Measurements from ENCODE around the gene CCIN. TPM values are rescaled to one million over a fixed set of nuclear protein-coding genes. Genes with fewer than 3 reads are reported as not detected.
A peak's percentile ranks its signal among the peaks of the same experiment; 100 is the strongest.
"Not testable (repeated sequence)": the region's sequence is repeated elsewhere in the genome, so short reads cannot be mapped to it uniquely, and the experiment has no call there.

CCIN gene
- total RNA-seq, 1 donor from 2014 or later = 0.18 TPM

DNA sequence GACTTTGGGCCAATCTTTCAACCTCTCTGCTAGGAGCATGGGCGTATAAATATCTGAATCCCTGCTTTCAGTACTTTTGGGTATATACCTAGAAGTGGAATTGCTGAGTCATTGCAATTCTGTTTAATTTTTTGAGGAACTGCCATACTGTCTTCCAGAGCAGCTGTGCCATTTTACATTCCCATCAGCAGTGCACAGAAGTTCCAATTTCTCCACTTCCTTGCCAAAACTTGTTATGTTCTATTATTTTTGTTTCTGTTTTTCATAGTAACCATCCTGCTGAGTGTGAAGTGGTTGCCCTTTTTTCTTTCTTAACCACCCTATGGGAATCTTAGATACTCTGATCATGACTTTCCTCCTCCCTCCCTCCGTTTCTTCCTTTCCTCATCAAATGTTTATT lies 11.1 kb upstream of the CCIN start:
- no peak overlapping the region for H3K4me3 ChIP-seq
- peaks cover 46% of the 10 kb centered on the region for H3K4me1 ChIP-seq
- intact Hi-C loops (cut with DNase I) = no loop called here
- H3K36me3 ChIP-seq = peaks cover 5% of the 10 kb centered on the region
- no peak for DNase-seq
- peak; percentile 8 to 11 for ATAC-seq
- TF ChIP-seq CTCF (IDR thresholded peaks at IDR 0.05) = no peak
- H3K27ac ChIP-seq = peak overlapping the region; percentile 65
- H3K27me3 ChIP-seq (ENCODE audit: low read depth) = no peaks in the 10 kb centered on the region
- H3K9me3 ChIP-seq = no peaks in the 10 kb centered on the region

GRCh38 chr9:36158917-36159316 lies 10.3 kb upstream of the CCIN start:
- H3K4me1 ChIP-seq = peaks cover 47% of the 10 kb centered on the region
- H3K27me3 ChIP-seq (ENCODE audit: low read depth) = no peaks in the 10 kb centered on the region
- no peak for ATAC-seq
- peaks cover 5% of the 10 kb centered on the region for H3K36me3 ChIP-seq
- H3K9me3 ChIP-seq = no peaks in the 10 kb centered on the region
- H3K27ac ChIP-seq = peak overlapping the region; percentile 65
- intact Hi-C loops (cut with DNase I) = no loop called here
- no peak overlapping the region for H3K4me3 ChIP-seq
- no peak for TF ChIP-seq CTCF (IDR thresholded peaks at IDR 0.05)
- no peak for DNase-seq

DNA sequence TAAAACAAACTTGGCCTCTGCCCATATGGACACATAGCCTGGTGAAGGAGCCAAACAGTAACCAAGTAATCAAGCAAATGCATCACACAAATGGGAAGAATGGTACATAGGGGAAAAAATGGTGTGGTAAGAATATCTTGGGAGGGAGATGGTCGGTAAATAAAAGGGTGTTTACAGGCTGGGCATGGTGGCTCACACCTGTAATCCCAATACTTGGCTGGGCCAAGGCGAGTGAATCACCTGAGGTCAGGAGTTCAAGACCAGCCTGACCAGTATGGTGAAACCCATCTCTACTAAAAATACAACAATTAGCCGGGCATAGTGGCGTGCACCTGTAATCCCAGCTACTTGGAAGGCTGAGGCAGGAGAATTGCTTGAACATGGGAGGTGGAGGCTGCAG lies 9.7 kb upstream of the CCIN start:
- DNase-seq; H3K9me3 ChIP-seq; H3K4me3 ChIP-seq; ATAC-seq; intact Hi-C loops (cut with DNase I); H3K36me3 ChIP-seq; H3K27me3 ChIP-seq (ENCODE audit: low read depth): not testable (repeated sequence)
- Histone ChIP-seq H3K4me1 (peaks cover 41% of the 10 kb centered on the region), H3K27ac (peak overlapping the region; percentile 65)

- H3K4me1 ChIP-seq = peaks cover 35% of the 10 kb centered on the region
- H3K27me3 ChIP-seq (ENCODE audit: low read depth); ATAC-seq; H3K27ac ChIP-seq; DNase-seq; H3K36me3 ChIP-seq; intact Hi-C loops (cut with DNase I); H3K4me3 ChIP-seq; H3K9me3 ChIP-seq: not testable (repeated sequence)
Measured at GRCh38 chr9:36160126-36160525, 9.1 kb upstream of the CCIN start.

GRCh38 chr9:36161187-36161586 lies 8.0 kb upstream of the CCIN start:
- no peak overlapping the region for H3K27ac ChIP-seq
- no peak overlapping the region for H3K4me3 ChIP-seq
- DNase-seq = no peak
- ATAC-seq = no peak
- peaks cover 31% of the 10 kb centered on the region for H3K4me1 ChIP-seq
- no peak for TF ChIP-seq CTCF (IDR thresholded peaks at IDR 0.05)
- H3K27me3 ChIP-seq (ENCODE audit: low read depth) = no peaks in the 10 kb centered on the region
- no peaks in the 10 kb centered on the region for H3K9me3 ChIP-seq
- intact Hi-C loops (cut with DNase I) = no loop called here
- H3K36me3 ChIP-seq = peaks cover 5% of the 10 kb centered on the region

DNA sequence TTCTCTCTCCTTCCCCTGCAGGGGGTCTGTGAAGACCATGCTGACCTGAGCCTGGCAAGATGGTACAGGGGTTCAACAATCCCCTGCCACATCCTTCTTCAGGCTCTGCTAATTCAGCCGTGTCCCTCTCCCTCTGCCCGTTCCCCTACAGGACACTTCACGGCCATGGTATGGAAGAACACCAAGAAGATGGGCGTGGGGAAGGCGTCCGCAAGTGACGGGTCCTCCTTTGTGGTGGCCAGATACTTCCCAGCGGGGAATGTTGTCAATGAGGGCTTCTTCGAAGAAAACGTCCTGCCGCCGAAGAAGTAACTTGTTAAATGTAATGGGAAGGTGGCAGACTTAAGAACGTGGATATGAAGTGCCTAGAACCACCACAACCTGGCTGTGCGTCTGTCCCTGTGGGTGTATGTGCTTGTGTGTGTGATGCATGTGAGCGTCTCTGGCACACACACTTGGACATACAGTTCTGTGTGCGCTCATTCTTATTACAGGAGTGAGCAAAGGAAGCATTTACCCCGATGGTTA lies 6.9 kb upstream of the CCIN start:
- H3K36me3 ChIP-seq = no peaks in the 10 kb centered on the region
- H3K4me1 ChIP-seq = peaks cover 38% of the 10 kb centered on the region
- H3K27me3 ChIP-seq (ENCODE audit: low read depth) = no peaks in the 10 kb centered on the region
- intact Hi-C loops (cut with DNase I) = no loop called here
- ATAC-seq (no peak), DNase-seq (no peak)
- no peak overlapping the region for H3K4me3 ChIP-seq
- TF ChIP-seq CTCF (IDR thresholded peaks at IDR 0.05) = no peak
- H3K27ac ChIP-seq = no peak overlapping the region
- H3K9me3 ChIP-seq = no peaks in the 10 kb centered on the region
